Measurements from ENCODE around the gene OSBPL10.

GRCh38 chr3:31873254-31873820, 107.7 kb downstream of the OSBPL10 start:
- TF ChIP-seq CTCF (IDR thresholded peaks at IDR 0.05) (no peak), CHD4 (IDR thresholded peaks at IDR 0.05; ENCODE audit: borderline replicate concordance) (no peak), CEBPB (IDR thresholded peaks at IDR 0.05) (no peak), MAX (IDR thresholded peaks at IDR 0.05) (no peak), KDM1A (IDR thresholded peaks at IDR 0.05; ENCODE audit: low read depth) (no peak), RFX5 (IDR thresholded peaks at IDR 0.05) (no peak), HOXA7 (CRISPR knock-in tag; IDR thresholded peaks at IDR 0.05) (no peak), EP300 (IDR thresholded peaks at IDR 0.05) (no peak), POLR2A (IDR thresholded peaks at IDR 0.05; ENCODE audit: low read length) (no peak), RAD21 (conservative IDR thresholded peaks at IDR 0.05 in 1 of 2, IDR thresholded peaks at IDR 0.05 in 1 of 2) (no peak), REST (IDR thresholded peaks at IDR 0.05) (no peak), MAFK (IDR thresholded peaks at IDR 0.05; ENCODE audit: partially characterized antibody) (no peak), ZFP36 (IDR thresholded peaks at IDR 0.05; ENCODE audit: borderline replicate concordance, partially characterized antibody) (no peak), GATA3 (IDR thresholded peaks at IDR 0.05; ENCODE audit: borderline replicate concordance) (no peak)

All from A549 (cell line).